ENCODE data around the gene TRMU. TPM values are rescaled to one million over a fixed set of nuclear protein-coding genes. Genes with fewer than 3 reads are reported as not detected.

TRMU gene
- total RNA-seq, 1 experiment from 2014 or later = 48.8 TPM

- in situ Hi-C loops (cut with HindIII; ENCODE audit: low pct_unique_long_range_greater_than_20kb, low sequenced_read_pairs) = no loop called here
- POLR2A ChIA-PET = no interaction called here
Observed at GRCh38 chr22:46327691-46328465, 7.6 kb upstream of the TRMU start.

GRCh38 chr22:46328797-46329196 is 6.7 kb upstream of the TRMU start:
- Histone ChIP-seq H3K27ac (ENCODE audit: low read length) (no peak overlapping the region), H3K4me1 (ENCODE audit: control insufficient read depth, insufficient read depth, low read length) (no peaks in the 10 kb centered on the region), H3K36me3 (ENCODE audit: control insufficient read depth, insufficient read depth, low read length) (peaks cover 6% of the 10 kb centered on the region), H3K9me3 (ENCODE audit: control insufficient read depth, insufficient read depth, low read depth, low read length) (no peaks in the 10 kb centered on the region), H3K4me3 (ENCODE audit: low read depth in 2 of 2, low read length in 2 of 2) (no peak overlapping the region), H3K27me3 (ENCODE audit: control insufficient read depth, insufficient read depth, low read length) (no peaks in the 10 kb centered on the region)
- intact Hi-C loops (cut with micrococcal nuclease; ENCODE audit: unreplicated experiment) (no loop called here), in situ Hi-C loops (cut with HindIII; ENCODE audit: low pct_unique_long_range_greater_than_20kb, low sequenced_read_pairs) (no loop called here)
- DNase-seq (ENCODE audit: low read depth, low spot score) (no peak), ATAC-seq (no peak)
- POLR2A ChIA-PET = no interaction called here
- no TSS peak for BruUV-seq (replicated peaks)
- CTCF ChIA-PET = no interaction called here
- TF ChIP-seq, protein P1, sequence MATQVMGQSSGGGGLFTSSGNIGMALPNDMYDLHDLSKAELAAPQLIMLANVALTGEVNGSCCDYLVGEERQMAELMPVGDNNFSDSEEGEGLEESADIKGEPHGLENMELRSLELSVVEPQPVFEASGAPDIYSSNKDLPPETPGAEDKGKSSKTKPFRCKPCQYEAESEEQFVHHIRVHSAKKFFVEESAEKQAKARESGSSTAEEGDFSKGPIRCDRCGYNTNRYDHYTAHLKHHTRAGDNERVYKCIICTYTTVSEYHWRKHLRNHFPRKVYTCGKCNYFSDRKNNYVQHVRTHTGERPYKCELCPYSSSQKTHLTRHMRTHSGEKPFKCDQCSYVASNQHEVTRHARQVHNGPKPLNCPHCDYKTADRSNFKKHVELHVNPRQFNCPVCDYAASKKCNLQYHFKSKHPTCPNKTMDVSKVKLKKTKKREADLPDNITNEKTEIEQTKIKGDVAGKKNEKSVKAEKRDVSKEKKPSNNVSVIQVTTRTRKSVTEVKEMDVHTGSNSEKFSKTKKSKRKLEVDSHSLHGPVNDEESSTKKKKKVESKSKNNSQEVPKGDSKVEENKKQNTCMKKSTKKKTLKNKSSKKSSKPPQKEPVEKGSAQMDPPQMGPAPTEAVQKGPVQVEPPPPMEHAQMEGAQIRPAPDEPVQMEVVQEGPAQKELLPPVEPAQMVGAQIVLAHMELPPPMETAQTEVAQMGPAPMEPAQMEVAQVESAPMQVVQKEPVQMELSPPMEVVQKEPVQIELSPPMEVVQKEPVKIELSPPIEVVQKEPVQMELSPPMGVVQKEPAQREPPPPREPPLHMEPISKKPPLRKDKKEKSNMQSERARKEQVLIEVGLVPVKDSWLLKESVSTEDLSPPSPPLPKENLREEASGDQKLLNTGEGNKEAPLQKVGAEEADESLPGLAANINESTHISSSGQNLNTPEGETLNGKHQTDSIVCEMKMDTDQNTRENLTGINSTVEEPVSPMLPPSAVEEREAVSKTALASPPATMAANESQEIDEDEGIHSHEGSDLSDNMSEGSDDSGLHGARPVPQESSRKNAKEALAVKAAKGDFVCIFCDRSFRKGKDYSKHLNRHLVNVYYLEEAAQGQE (IDR thresholded peaks at IDR 0.05; ENCODE audit: insufficient read depth in 1 of 2, low read depth in 2 of 2, low read length in 1 of 2) = no peak
- TF ChIP-seq POLR2AphosphoS5 (IDR thresholded peaks at IDR 0.05; ENCODE audit: low read depth, low read length) (no peak), SIN3A (IDR thresholded peaks at IDR 0.05; ENCODE audit: borderline replicate concordance, insufficient read depth, low read depth, low read length) (no peak), TCF7L2 (IDR thresholded peaks at IDR 0.05; ENCODE audit: low read depth, low read length) (no peak), CTCF (IDR thresholded peaks at IDR 0.05) (no peak)

More at GRCh38 chr22:46327691-46328465, 7.6 kb upstream of the TRMU start:
- H3K4me3 ChIP-seq (ENCODE audit: low read depth in 2 of 2, low read length in 2 of 2) = no peak overlapping the region
- H3K9me3 ChIP-seq (ENCODE audit: control insufficient read depth, insufficient read depth, low read depth, low read length) = no peaks in the 10 kb centered on the region
- H3K36me3 ChIP-seq (ENCODE audit: control insufficient read depth, insufficient read depth, low read length) = peaks cover 6% of the 10 kb centered on the region
- TF ChIP-seq POLR2AphosphoS5 (IDR thresholded peaks at IDR 0.05; ENCODE audit: low read depth, low read length) = no peak
- TF ChIP-seq SIN3A (IDR thresholded peaks at IDR 0.05; ENCODE audit: borderline replicate concordance, insufficient read depth, low read depth, low read length) = no peak
- no peak for TF ChIP-seq TCF7L2 (IDR thresholded peaks at IDR 0.05; ENCODE audit: low read depth, low read length)
- TF ChIP-seq, protein P1 (IDR thresholded peaks at IDR 0.05; ENCODE audit: insufficient read depth in 1 of 2, low read depth in 2 of 2, low read length in 1 of 2) = no peak
- no peak for TF ChIP-seq CTCF (IDR thresholded peaks at IDR 0.05)
- BruUV-seq (replicated peaks) = no TSS peak
- DNase-seq (ENCODE audit: low read depth, low spot score) (no peak), ATAC-seq (no peak)
- H3K4me1 ChIP-seq (ENCODE audit: control insufficient read depth, insufficient read depth, low read length) = no peaks in the 10 kb centered on the region
- H3K27ac ChIP-seq (ENCODE audit: low read length) = no peak overlapping the region
- CTCF ChIA-PET = no interaction called here
- intact Hi-C loops (cut with micrococcal nuclease; ENCODE audit: unreplicated experiment) = no loop called here
- H3K27me3 ChIP-seq (ENCODE audit: control insufficient read depth, insufficient read depth, low read length) = no peaks in the 10 kb centered on the region
